Caco-2 (cell line): ENCODE results near the gene SEPTIN8. TPM values are rescaled to one million over a fixed set of nuclear protein-coding genes. Genes with fewer than 3 reads are reported as not detected.

Source experiments
- BruUV-seq: library from RNA; stranded (reverse); fragments of 400-500 nt; replicated peaks from 2 replicates; lab custom pipeline; 2021; lab: Mats Ljungman, UMichigan
- CTCF ChIA-PET: fragments of 300-600 bp; sonication (Branson Sonifier 250); formaldehyde crosslinking; loops from one replicate; lab custom pipeline; 2022; ENCODE audit warnings: antibody characterized with exemption; lab: Charles Lee
- POLR2A ChIA-PET: fragments of 300-600 bp; sonication (Branson Sonifier 250); formaldehyde crosslinking; loops from one replicate; lab custom pipeline; 2022; ENCODE audit warnings: antibody characterized with exemption; lab: Charles Lee
- DNase-seq, 2 experiments: peaks; one replicate each; pipeline versions ENCODE4 v3.0.0 to v3.0.0-alpha.2; 2020 to 2022
- H3K27me3 ChIP-seq: replicated peaks from 2 replicates; pipeline ENCODE4 v1.6.0; 2011; ENCODE audit warnings: low read length; ENCODE audit not compliant: control insufficient read depth, insufficient read depth
- H3K36me3 ChIP-seq: 2 replicates; pipeline ENCODE4 v1.5.1; 2011; ENCODE audit warnings: low read length; ENCODE audit not compliant: control insufficient read depth, insufficient read depth
- H3K4me1 ChIP-seq: fragments of 250-450 bp; sonication (Bioruptor Pico); 2 replicates; pipeline ENCODE4 v1.5.1; 2020; ENCODE audit warnings: mild to moderate bottlenecking
- H3K4me3 ChIP-seq: 2 replicates; pipeline ENCODE4 v1.5.1; 2011; ENCODE audit warnings: low read depth, mild to moderate bottlenecking, control low read depth, low read length
- H3K9me3 ChIP-seq: fragments of 250-450 bp; sonication (Bioruptor Pico); 2 replicates; pipeline ENCODE4 v1.5.1; 2020; ENCODE audit warnings: mild to moderate bottlenecking, moderate library complexity
- H3K27ac Mint-ChIP-seq: one replicate; pipeline ENCODE4 v1.8.0; 2022; ENCODE audit warnings: mixed read lengths; ENCODE audit not compliant: unreplicated experiment
- H3K27me3 Mint-ChIP-seq: one replicate; pipeline ENCODE4 v1.8.0; 2022; ENCODE audit warnings: mixed read lengths; ENCODE audit not compliant: insufficient read depth, unreplicated experiment
- H3K36me3 Mint-ChIP-seq: one replicate; pipeline ENCODE4 v1.8.0; 2022; ENCODE audit warnings: mild to moderate bottlenecking, mixed read lengths; ENCODE audit not compliant: insufficient read depth, unreplicated experiment
- H3K4me1 Mint-ChIP-seq: one replicate; pipeline ENCODE4 v1.8.0; 2022; ENCODE audit warnings: low read depth, mixed read lengths; ENCODE audit not compliant: unreplicated experiment
- H3K4me3 Mint-ChIP-seq: one replicate; pipeline ENCODE4 v1.8.0; 2022; ENCODE audit warnings: mild to moderate bottlenecking, moderate library complexity, mixed read lengths; ENCODE audit not compliant: unreplicated experiment
- H3K9me3 Mint-ChIP-seq: one replicate; pipeline ENCODE4 v1.8.0; 2022; ENCODE audit warnings: mixed read lengths; ENCODE audit not compliant: unreplicated experiment
- intact Hi-C: fragments of 100-400 bp; cut with micrococcal nuclease; formaldehyde crosslinking; loops from one replicate; pipeline ENCODE4 v1.10.0; 2022; ENCODE audit not compliant: unreplicated experiment
- total RNA-seq: library from RNA; stranded (reverse); gene quantifications from 2 replicates; pipeline ENCODE4 v1.2.3, GENCODE V29; 2022
- TF ChIP-seq, protein P1 (sequence below), 2 experiments: fragments of 200-600 bp in 1 of 2; IDR thresholded peaks; 1 replicate in 1 of 2; 2 replicates in 1 of 2; pipeline versions ENCODE4 v1.5.1 to v1.8.0; 2011 to 2022; ENCODE audit warnings: antibody characterized with exemption in 1 of 2, control low read depth in 1 of 2, inconsistent platforms in 1 of 2, low read depth in 1 of 2, low read length in 1 of 2, mild to moderate bottlenecking in 1 of 2, moderate library complexity in 1 of 2; ENCODE audit not compliant: insufficient read depth in 1 of 2, severe bottlenecking in 1 of 2, unreplicated experiment in 1 of 2

SEPTIN8 gene
- total RNA-seq, 1 experiment from 2014 or later, result 60.7 TPM

DNA sequence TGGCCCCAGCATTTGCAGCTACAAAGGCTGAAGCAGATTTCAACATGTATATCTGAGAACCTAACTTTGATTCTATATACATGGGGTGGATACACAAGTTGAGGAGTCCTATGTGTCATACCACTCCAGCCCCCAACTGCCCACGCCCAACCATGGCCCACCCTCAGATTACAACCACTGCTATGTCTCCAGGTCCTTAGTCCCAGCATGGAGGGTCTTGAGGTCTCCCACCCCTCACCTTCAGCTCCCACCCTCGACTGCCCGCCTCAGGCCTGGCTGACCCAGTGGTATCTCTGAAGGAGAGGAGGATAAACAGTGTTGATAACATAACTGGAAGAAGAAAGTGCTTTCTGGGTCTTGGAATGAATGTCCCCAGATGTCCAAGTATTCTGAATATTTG is 44.3 kb upstream of the SEPTIN8 start:
- H3K4me3 ChIP-seq, result no peak overlapping the region
- intact Hi-C loops, result loop anchor here (2.0 to 5.0 kb wide), 2 partner anchors 45 to 159 kb away; partner anchors contain the start of gene SEPTIN8
- POLR2A ChIA-PET, result no interaction called here
- Mint-ChIP-seq H3K36me3 (no peaks in the 10 kb centered on the region), H3K9me3 (no peaks in the 10 kb centered on the region), H3K27ac (no peak overlapping the region), H3K4me1 (no peaks in the 10 kb centered on the region), H3K4me3 (no peak overlapping the region), H3K27me3 (no peaks in the 10 kb centered on the region)
- CTCF ChIA-PET, result interaction anchor here (0.6 to 7.5 kb wide), 7 partner anchors 13 to 295 kb away, joined by 3 to 141 read pairs (median 16); partner anchors contain the start of genes GDF9, KIF3A and UQCRQ
- TF ChIP-seq, protein P1, sequence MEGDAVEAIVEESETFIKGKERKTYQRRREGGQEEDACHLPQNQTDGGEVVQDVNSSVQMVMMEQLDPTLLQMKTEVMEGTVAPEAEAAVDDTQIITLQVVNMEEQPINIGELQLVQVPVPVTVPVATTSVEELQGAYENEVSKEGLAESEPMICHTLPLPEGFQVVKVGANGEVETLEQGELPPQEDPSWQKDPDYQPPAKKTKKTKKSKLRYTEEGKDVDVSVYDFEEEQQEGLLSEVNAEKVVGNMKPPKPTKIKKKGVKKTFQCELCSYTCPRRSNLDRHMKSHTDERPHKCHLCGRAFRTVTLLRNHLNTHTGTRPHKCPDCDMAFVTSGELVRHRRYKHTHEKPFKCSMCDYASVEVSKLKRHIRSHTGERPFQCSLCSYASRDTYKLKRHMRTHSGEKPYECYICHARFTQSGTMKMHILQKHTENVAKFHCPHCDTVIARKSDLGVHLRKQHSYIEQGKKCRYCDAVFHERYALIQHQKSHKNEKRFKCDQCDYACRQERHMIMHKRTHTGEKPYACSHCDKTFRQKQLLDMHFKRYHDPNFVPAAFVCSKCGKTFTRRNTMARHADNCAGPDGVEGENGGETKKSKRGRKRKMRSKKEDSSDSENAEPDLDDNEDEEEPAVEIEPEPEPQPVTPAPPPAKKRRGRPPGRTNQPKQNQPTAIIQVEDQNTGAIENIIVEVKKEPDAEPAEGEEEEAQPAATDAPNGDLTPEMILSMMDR (IDR thresholded peaks at IDR 0.05; ENCODE audit: insufficient read depth in 1 of 2, low read depth in 1 of 2, low read length in 1 of 2, severe bottlenecking in 1 of 2, unreplicated experiment in 1 of 2), result no peak
- no TSS peak for BruUV-seq
- no peaks in the 10 kb centered on the region; the same call in 1 of the 2 replicates for H3K36me3 ChIP-seq
- H3K9me3 ChIP-seq, result no peaks in the 10 kb centered on the region
- H3K27me3 ChIP-seq, result no peaks in the 10 kb centered on the region
- no peaks in the 10 kb centered on the region; the same call in none of the 2 replicates for H3K4me1 ChIP-seq
- no peak for DNase-seq

DNA sequence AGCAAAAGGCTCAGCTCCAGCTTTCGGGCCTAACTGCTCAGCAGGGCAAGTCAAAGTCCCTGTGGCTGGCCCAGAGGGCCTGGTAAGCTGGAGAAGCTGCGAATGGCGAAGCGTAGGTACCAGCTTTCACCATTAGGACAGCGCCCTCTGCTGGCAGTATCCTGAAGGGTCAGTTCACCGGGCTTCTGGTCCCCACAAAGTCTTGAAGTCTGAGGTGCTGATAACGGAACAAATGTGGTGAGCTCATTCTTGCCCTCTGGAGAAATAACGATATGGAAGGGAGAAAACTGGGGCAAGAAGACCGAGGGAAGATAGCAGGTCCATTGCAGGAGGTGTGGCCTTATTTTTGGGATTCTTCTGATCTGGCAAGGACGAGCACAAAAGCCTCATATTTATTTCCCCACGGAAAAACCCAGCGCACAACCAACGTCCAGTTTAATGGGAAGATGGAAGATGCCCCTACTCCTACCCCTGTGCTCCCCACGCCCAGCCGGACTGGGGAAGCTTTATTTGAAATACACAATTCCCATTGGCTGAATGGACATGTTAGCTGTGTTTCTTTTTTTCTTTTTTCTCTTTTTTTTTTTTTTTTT is 43.2 kb upstream of the SEPTIN8 start:
- H3K36me3 ChIP-seq, result no peaks in the 10 kb centered on the region; the same call in 1 of the 2 replicates
- no peak overlapping the region for H3K4me3 Mint-ChIP-seq
- H3K36me3 Mint-ChIP-seq, result no peaks in the 10 kb centered on the region
- no peak overlapping the region for H3K4me3 ChIP-seq
- intact Hi-C loops, result loop anchor here (1.0 to 5.0 kb wide), 5 partner anchors 13 to 294 kb away; partner anchors contain the start of gene SEPTIN8
- CTCF ChIA-PET, result interaction anchor here (0.6 to 7.5 kb wide), 26 partner anchors 8 to 324 kb away, joined by 3 to 141 read pairs (median 5); partner anchors contain the start of genes CCNI2, GDF9, KIF3A and RAD50
- no peak overlapping the region for H3K27ac Mint-ChIP-seq
- TF ChIP-seq, protein P1 (IDR thresholded peaks at IDR 0.05; ENCODE audit: insufficient read depth in 1 of 2, low read depth in 1 of 2, low read length in 1 of 2, severe bottlenecking in 1 of 2, unreplicated experiment in 1 of 2), result peak; percentile 89
- no peaks in the 10 kb centered on the region; the same call in none of the 2 replicates for H3K4me1 ChIP-seq
- BruUV-seq, result no TSS peak
- no peaks in the 10 kb centered on the region for H3K27me3 ChIP-seq
- POLR2A ChIA-PET, result interaction anchor here (0.5 to 1.5 kb wide), 4 partner anchors 13 to 166 kb away, joined by 3 to 11 read pairs (median 4); partner anchors contain the start of genes GDF9 and UQCRQ
- no peaks in the 10 kb centered on the region for H3K4me1 Mint-ChIP-seq
- H3K27me3 Mint-ChIP-seq, result no peaks in the 10 kb centered on the region
- H3K9me3 Mint-ChIP-seq, result no peaks in the 10 kb centered on the region
- no peaks in the 10 kb centered on the region for H3K9me3 ChIP-seq
- DNase-seq, result peak; percentile 90

DNA sequence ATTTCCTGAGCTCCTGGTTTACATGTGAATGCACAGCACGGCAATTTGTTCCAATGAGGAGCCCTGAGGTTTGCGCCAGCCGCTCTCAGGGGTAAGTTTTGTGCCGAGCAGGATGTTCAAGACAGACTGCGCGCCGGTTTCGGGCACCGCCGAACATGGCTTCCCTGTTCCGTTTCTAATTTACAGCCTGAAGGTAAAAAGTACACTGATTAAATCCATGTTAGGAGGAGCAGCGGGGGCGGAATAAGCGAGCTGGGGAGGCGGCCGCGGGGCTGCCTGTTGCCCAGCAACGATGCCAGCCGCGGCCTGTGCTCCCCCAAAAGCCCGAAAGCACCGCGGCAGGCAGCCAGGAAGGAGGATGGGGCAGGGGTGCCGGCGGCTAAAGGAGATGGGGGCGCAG is 42.4 kb upstream of the SEPTIN8 start:
- no peaks in the 10 kb centered on the region for H3K27me3 Mint-ChIP-seq
- TF ChIP-seq, protein P1 (IDR thresholded peaks at IDR 0.05; ENCODE audit: insufficient read depth in 1 of 2, low read depth in 1 of 2, low read length in 1 of 2, severe bottlenecking in 1 of 2, unreplicated experiment in 1 of 2), result no peak
- no peaks in the 10 kb centered on the region for H3K27me3 ChIP-seq
- ChIA-PET CTCF (interaction anchor here (0.6 to 7.5 kb wide), 21 partner anchors 9 to 322 kb away, joined by 3 to 141 read pairs (median 5); partner anchors contain the start of genes CCNI2, GDF9, KIF3A and RAD50), POLR2A (interaction anchor here (1.5 kb wide), 1 partner anchor 12 kb away, joined by 11 read pairs; no protein-coding TSS in a partner anchor)
- no peaks in the 10 kb centered on the region; the same call in none of the 2 replicates for H3K4me1 ChIP-seq
- no peak for DNase-seq
- H3K9me3 Mint-ChIP-seq, result no peaks in the 10 kb centered on the region
- intact Hi-C loops, result loop anchor here (10.0 kb wide), 1 partner anchor 435 kb away; no protein-coding TSS in a partner anchor
- H3K27ac Mint-ChIP-seq, result no peak overlapping the region
- H3K4me3 ChIP-seq, result no peak overlapping the region
- H3K4me1 Mint-ChIP-seq, result no peaks in the 10 kb centered on the region
- H3K4me3 Mint-ChIP-seq, result no peak overlapping the region
- no TSS peak for BruUV-seq
- H3K9me3 ChIP-seq, result no peaks in the 10 kb centered on the region
- H3K36me3 ChIP-seq, result no peaks in the 10 kb centered on the region
- H3K36me3 Mint-ChIP-seq, result no peaks in the 10 kb centered on the region
